Fibroblast of mammary gland (primary cell): ENCODE results near the gene SURF4.

ENCODE experiments used
- DNase-seq: peaks from one replicate; pipeline ENCODE4 v3.0.0-alpha.2; 2010; ENCODE audit warnings: low read depth
- H3K4me3 ChIP-seq: 2 replicates; pipeline ENCODE4 v1.5.1; 2011; ENCODE audit warnings: low read depth, mild to moderate bottlenecking, low read length, moderate library complexity; ENCODE audit not compliant: control insufficient read depth
- CTCF ChIP-seq: conservative IDR thresholded peaks from 2 replicates; pipeline ENCODE4 v1.5.1; 2011; ENCODE audit warnings: low read depth, low read length, inconsistent platforms; ENCODE audit not compliant: control insufficient read depth, insufficient read depth

Gene SURF4

GRCh38 chr9:133344071-133344470, 31.8 kb downstream of the SURF4 start:
- H3K4me3 ChIP-seq: no peak overlapping the region
- TF ChIP-seq CTCF: no peak
- DNase-seq: no peak

GRCh38 chr9:133342570-133342969, 33.3 kb downstream of the SURF4 start:
- DNase-seq: no peak
- peak; percentile 24 for TF ChIP-seq CTCF
- no peak overlapping the region for H3K4me3 ChIP-seq

GRCh38 chr9:133342069-133342406, 33.8 kb downstream of the SURF4 start:
- no peak for DNase-seq

GRCh38 chr9:133341369-133342068, 34.3 kb downstream of the SURF4 start:
- no peak for DNase-seq

More at GRCh38 chr9:133342069-133342406, 33.8 kb downstream of the SURF4 start:
- H3K4me3 ChIP-seq: no peak overlapping the region
- TF ChIP-seq CTCF: no peak

GRCh38 chr9:133340916-133341315, 34.9 kb downstream of the SURF4 start:
- no peak overlapping the region for H3K4me3 ChIP-seq
- no peak for DNase-seq
- no peak for TF ChIP-seq CTCF

More at GRCh38 chr9:133341369-133342068, 34.3 kb downstream of the SURF4 start:
- no peak overlapping the region for H3K4me3 ChIP-seq
- no peak for TF ChIP-seq CTCF

GRCh38 chr9:133340256-133340655, 35.6 kb downstream of the SURF4 start:
- no peak overlapping the region for H3K4me3 ChIP-seq
- no peak for TF ChIP-seq CTCF

GRCh38 chr9:133339641-133340040, 36.2 kb downstream of the SURF4 start:
- DNase-seq: no peak
- no peak overlapping the region for H3K4me3 ChIP-seq
- TF ChIP-seq CTCF: no peak

More at GRCh38 chr9:133340256-133340655, 35.6 kb downstream of the SURF4 start:
- no peak for DNase-seq
